CD4-positive, alpha-beta memory T cell (primary cell): ENCODE data around the gene CEP41. TPM values are rescaled to one million over a fixed set of nuclear protein-coding genes. Genes with fewer than 3 reads are reported as not detected.

Experiments
- CTCF ChIA-PET: fragments of 350-600 bp; sonication (Branson Sonifier 250); formaldehyde crosslinking; loops from one replicate; lab custom pipeline; 2021; ENCODE audit warnings: inconsistent platforms; ENCODE audit not compliant: partially characterized antibody; lab: Charles Lee
- POLR2A ChIA-PET: fragments of 350-600 bp; sonication (Branson Sonifier 250); formaldehyde crosslinking; loops from one replicate; lab custom pipeline; 2021; ENCODE audit not compliant: partially characterized antibody; lab: Charles Lee
- DNase-seq, 5 donors: peaks; one replicate each; pipeline versions ENCODE4 v3.0.0 to v3.0.0-alpha.2; 2020 to 2022; ENCODE audit warnings: mixed read lengths in 1 of 5
- H3K27ac ChIP-seq: one replicate; pipeline ENCODE4 v1.7.0; 2013; ENCODE audit warnings: low read depth, low read length
- H3K27me3 ChIP-seq: 2 replicates; pipeline ENCODE4 v1.7.0; 2013; ENCODE audit warnings: mild to moderate bottlenecking, low read length, moderate library complexity; ENCODE audit not compliant: insufficient read depth
- H3K36me3 ChIP-seq: 2 replicates; pipeline ENCODE4 v1.7.0; 2013; ENCODE audit warnings: mild to moderate bottlenecking, low read length, moderate library complexity; ENCODE audit not compliant: insufficient read depth
- H3K4me1 ChIP-seq: 2 replicates; pipeline ENCODE4 v1.7.0; 2013; ENCODE audit warnings: mild to moderate bottlenecking, low read length, moderate library complexity; ENCODE audit not compliant: insufficient read depth
- H3K4me3 ChIP-seq, 2 donors: one replicate each; pipeline ENCODE4 v1.7.0; 2013; ENCODE audit warnings: low read length in 2 of 2, mild to moderate bottlenecking in 1 of 2
- H3K9me3 ChIP-seq, 2 donors: one replicate each; pipeline ENCODE4 v1.7.0; 2013; ENCODE audit warnings: low read length in 2 of 2, control low read depth in 1 of 2; ENCODE audit not compliant: control insufficient read depth in 1 of 2
- H3K27ac Mint-ChIP-seq, 7 donors: one replicate each; pipeline ENCODE4 v1.8.0; 2020 to 2021; ENCODE audit warnings: mixed read lengths in 7 of 7, mild to moderate bottlenecking in 6 of 7, inconsistent platforms in 3 of 7, moderate library complexity in 3 of 7
- H3K27me3 Mint-ChIP-seq, 2 donors: one replicate each; pipeline ENCODE4 v1.8.0; 2020 to 2021; ENCODE audit warnings: mixed read lengths in 2 of 2
- H3K36me3 Mint-ChIP-seq, 2 donors: one replicate each; pipeline ENCODE4 v1.8.0; 2020 to 2021; ENCODE audit warnings: mixed read lengths in 2 of 2, inconsistent platforms in 1 of 2, mild to moderate bottlenecking in 1 of 2
- H3K4me1 Mint-ChIP-seq, 4 donors: one replicate each; pipeline ENCODE4 v1.8.0; 2020 to 2021; ENCODE audit warnings: mixed read lengths in 4 of 4, mild to moderate bottlenecking in 1 of 4
- H3K4me3 Mint-ChIP-seq, 8 donors: one replicate each; pipeline ENCODE4 v1.8.0; 2020 to 2021; ENCODE audit warnings: mixed read lengths in 8 of 8, mild to moderate bottlenecking in 7 of 8, moderate library complexity in 6 of 8, inconsistent platforms in 3 of 8
- H3K9me3 Mint-ChIP-seq, 8 donors: one replicate each; pipeline ENCODE4 v1.8.0; 2020 to 2021; ENCODE audit warnings: mixed read lengths in 8 of 8, mild to moderate bottlenecking in 5 of 8, inconsistent platforms in 3 of 8, moderate library complexity in 1 of 8
- intact Hi-C: fragments of 100-400 bp; cut with micrococcal nuclease; formaldehyde crosslinking; loops from one replicate; pipeline ENCODE4 v1.15.1; 2023
- polyA plus RNA-seq, 2 donors: library from polyadenylated mRNA; unstranded; fragments of 300-500 nt; fragmentation: Illumina TruSeq; gene quantifications; one replicate each; pipeline ENCODE4 v1.2.3, GENCODE V29; 2021
- total RNA-seq, 2 experiments: library from RNA; stranded (reverse); gene quantifications; one replicate each; pipeline ENCODE4 v1.2.3, GENCODE V29; 2021

The CEP41 gene
- total and polyA plus RNA-seq, 4 experiments from 2014 or later, result 6.0 to 20.9 (median 11.8) TPM

DNA sequence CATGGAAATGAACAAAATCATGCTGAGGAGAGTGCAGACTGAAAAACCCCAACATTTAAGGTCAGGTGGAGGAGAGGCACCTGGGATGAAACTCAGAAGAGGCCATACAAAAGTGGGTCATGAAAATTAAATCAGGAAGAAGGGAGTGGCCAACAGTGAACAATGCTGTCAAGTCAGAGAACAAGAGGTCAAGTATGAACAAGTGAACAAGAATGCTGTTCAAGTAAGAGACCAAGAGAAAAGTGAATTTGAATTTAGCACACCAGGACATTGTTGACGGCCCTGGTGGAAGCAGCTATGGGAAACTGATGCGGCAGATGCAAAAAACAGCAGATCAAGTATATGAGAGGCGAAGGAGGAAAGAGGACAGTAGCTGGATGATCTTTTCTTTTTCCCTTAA, 7.9 kb downstream of the CEP41 start:
- no peak overlapping the region for H3K27ac ChIP-seq
- no peaks in the 10 kb centered on the region for H3K36me3 ChIP-seq
- Mint-ChIP-seq H3K27me3 (no peaks in the 10 kb centered on the region), H3K4me3 (no peak overlapping the region), H3K4me1 (peaks cover 0 to 4% (median 4%) of the 10 kb centered on the region in 4 donors), H3K9me3 (no peaks in the 10 kb centered on the region), H3K36me3 (peaks cover 1 to 3% of the 10 kb centered on the region in 2 donors), H3K27ac (no peak overlapping the region)
- ChIA-PET CTCF (no interaction called here), POLR2A (no interaction called here)
- intact Hi-C loops, result no loop called here
- peaks cover 13% of the 10 kb centered on the region for H3K4me1 ChIP-seq
- H3K4me3 ChIP-seq, result no peak overlapping the region
- no peaks in the 10 kb centered on the region for H3K9me3 ChIP-seq
- no peak for DNase-seq
- no peaks in the 10 kb centered on the region for H3K27me3 ChIP-seq

GRCh38 chr7:130430841-130431666, 9.8 kb downstream of the CEP41 start:
- peaks cover 0 to 8% (median 5%) of the 10 kb centered on the region in 4 donors for H3K4me1 Mint-ChIP-seq
- Histone ChIP-seq H3K36me3 (no peaks in the 10 kb centered on the region), H3K9me3 (no peaks in the 10 kb centered on the region), H3K27me3 (no peaks in the 10 kb centered on the region), H3K27ac (no peak overlapping the region), H3K4me3 (no peak overlapping the region), H3K4me1 (peaks cover 13% of the 10 kb centered on the region)
- no peaks in the 10 kb centered on the region for H3K27me3 Mint-ChIP-seq
- H3K36me3 Mint-ChIP-seq, result peaks cover 1 to 3% of the 10 kb centered on the region in 2 donors
- intact Hi-C loops, result no loop called here
- H3K9me3 Mint-ChIP-seq, result no peaks in the 10 kb centered on the region
- CTCF ChIA-PET, result no interaction called here
- DNase-seq, result no peak
- H3K4me3 Mint-ChIP-seq, result no peak overlapping the region
- POLR2A ChIA-PET, result no interaction called here
- H3K27ac Mint-ChIP-seq, result no peak overlapping the region

DNA sequence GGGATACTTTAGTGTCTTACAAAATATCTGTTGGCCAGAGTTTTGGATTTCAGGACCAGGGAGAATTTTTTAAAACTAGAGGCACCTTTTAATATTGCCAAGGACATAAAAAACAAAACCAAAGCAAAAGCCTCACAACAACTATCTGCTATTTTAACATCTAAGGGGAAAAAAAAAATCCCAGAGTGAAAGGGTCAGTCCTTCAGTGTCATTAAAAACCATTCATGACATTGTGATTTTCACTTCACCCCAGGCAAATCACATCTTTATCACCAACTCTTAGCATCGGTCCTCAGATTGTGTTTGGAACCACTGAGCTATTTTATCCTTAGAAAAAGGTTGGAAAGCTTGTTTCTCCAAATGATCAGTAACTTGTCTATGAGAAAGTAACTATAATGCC, 10.7 kb downstream of the CEP41 start:
- H3K27me3 Mint-ChIP-seq, result no peaks in the 10 kb centered on the region
- intact Hi-C loops, result no loop called here

DNA sequence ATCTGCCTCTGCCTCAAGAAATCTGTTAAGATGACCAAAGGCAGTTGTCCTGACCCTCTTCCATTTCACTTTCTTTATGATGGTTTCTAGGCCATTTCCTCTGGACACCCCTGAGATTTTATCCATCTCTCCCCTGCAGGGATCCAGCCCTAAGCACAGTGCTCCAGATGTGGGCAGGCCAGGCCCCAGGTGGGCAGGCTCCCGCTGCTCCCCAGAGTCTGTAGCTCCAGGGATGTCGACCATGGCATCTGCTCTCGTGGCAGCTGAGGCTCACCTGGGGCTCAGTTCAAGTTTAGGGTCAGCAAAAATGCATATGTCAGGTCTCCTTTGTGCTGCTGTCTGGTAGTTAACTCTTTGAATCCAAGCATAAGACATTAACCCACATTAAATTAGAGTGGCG, 11.8 kb downstream of the CEP41 start:
- Histone ChIP-seq H3K4me1 (peaks cover 12% of the 10 kb centered on the region), H3K9me3 (no peaks in the 10 kb centered on the region), H3K27ac (no peak overlapping the region), H3K36me3 (no peaks in the 10 kb centered on the region), H3K27me3 (no peaks in the 10 kb centered on the region), H3K4me3 (no peak overlapping the region)
- ChIA-PET POLR2A (no interaction called here), CTCF (no interaction called here)
- intact Hi-C loops, result no loop called here
- peaks cover 0 to 10% (median 5%) of the 10 kb centered on the region in 4 donors for H3K4me1 Mint-ChIP-seq
- DNase-seq, result no peak
- H3K36me3 Mint-ChIP-seq, result peaks cover 1 to 3% of the 10 kb centered on the region in 2 donors
- no peak overlapping the region for H3K27ac Mint-ChIP-seq
- no peaks in the 10 kb centered on the region for H3K27me3 Mint-ChIP-seq
- no peaks in the 10 kb centered on the region for H3K9me3 Mint-ChIP-seq
- no peak overlapping the region for H3K4me3 Mint-ChIP-seq

More for the DNA sequence above, 10.7 kb downstream of the CEP41 start:
- ChIA-PET CTCF (no interaction called here), POLR2A (no interaction called here)
- peaks cover 13% of the 10 kb centered on the region for H3K4me1 ChIP-seq
- Mint-ChIP-seq H3K9me3 (no peaks in the 10 kb centered on the region), H3K4me3 (no peak overlapping the region), H3K4me1 (peaks cover 0 to 10% (median 6%) of the 10 kb centered on the region in 4 donors), H3K27ac (no peak overlapping the region), H3K36me3 (peaks cover 1 to 3% of the 10 kb centered on the region in 2 donors)
- H3K9me3 ChIP-seq, result no peaks in the 10 kb centered on the region
- no peak for DNase-seq
- H3K27ac ChIP-seq, result no peak overlapping the region
- H3K27me3 ChIP-seq, result no peaks in the 10 kb centered on the region
- H3K4me3 ChIP-seq, result no peak overlapping the region
- H3K36me3 ChIP-seq, result no peaks in the 10 kb centered on the region

DNA sequence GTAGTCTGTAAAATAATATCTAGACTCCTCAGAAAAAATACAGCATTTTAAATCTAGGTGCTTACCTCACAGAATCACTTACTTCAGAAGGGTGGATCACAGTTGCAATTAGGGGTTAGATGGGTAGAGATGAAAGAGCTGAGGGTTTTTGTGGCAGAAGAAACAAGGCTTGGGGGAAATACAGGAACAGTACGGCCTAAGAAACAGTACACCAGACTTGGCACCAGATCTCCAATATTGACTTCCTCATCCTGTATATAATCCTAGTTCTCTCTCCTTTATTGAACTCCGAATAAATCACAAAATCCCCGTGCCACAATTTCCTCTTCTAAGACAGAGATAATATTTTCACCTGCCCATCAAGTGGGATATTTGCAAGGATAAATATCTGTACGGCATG, 14.3 kb downstream of the CEP41 start:
- Mint-ChIP-seq H3K9me3 (no peaks in the 10 kb centered on the region), H3K27ac (peak overlapping the region in 1 of 7 donors; percentile 53), H3K4me3 (peak overlapping the region in 1 of 8 donors; percentile 13), H3K4me1 (peaks cover 0 to 10% (median 5%) of the 10 kb centered on the region in 4 donors), H3K36me3 (peaks cover 1 to 5% of the 10 kb centered on the region in 2 donors), H3K27me3 (no peaks in the 10 kb centered on the region)
- ChIA-PET CTCF (interaction anchor here (1.6 kb wide), 1 partner anchor 10 kb away, joined by 4 read pairs; no protein-coding TSS in a partner anchor), POLR2A (no interaction called here)
- no peak for DNase-seq
- intact Hi-C loops, result no loop called here
- no peak overlapping the region for H3K27ac ChIP-seq
- H3K4me1 ChIP-seq, result no peaks in the 10 kb centered on the region
- H3K27me3 ChIP-seq, result no peaks in the 10 kb centered on the region
- no peak overlapping the region for H3K4me3 ChIP-seq
- no peaks in the 10 kb centered on the region for H3K9me3 ChIP-seq
- H3K36me3 ChIP-seq, result no peaks in the 10 kb centered on the region

GRCh38 chr7:130425796-130426195, 15.0 kb downstream of the CEP41 start:
- Histone ChIP-seq H3K27ac (no peak overlapping the region), H3K27me3 (no peaks in the 10 kb centered on the region), H3K4me3 (no peak overlapping the region), H3K4me1 (no peaks in the 10 kb centered on the region), H3K36me3 (no peaks in the 10 kb centered on the region), H3K9me3 (no peaks in the 10 kb centered on the region)
- peaks cover 1 to 10% of the 10 kb centered on the region in 2 donors for H3K36me3 Mint-ChIP-seq
- intact Hi-C loops, result no loop called here
- no peaks in the 10 kb centered on the region for H3K9me3 Mint-ChIP-seq
- H3K27ac Mint-ChIP-seq, result no peak overlapping the region
- H3K4me1 Mint-ChIP-seq, result peaks cover 0 to 10% (median 6%) of the 10 kb centered on the region in 4 donors
- DNase-seq, result no peak
- no peaks in the 10 kb centered on the region for H3K27me3 Mint-ChIP-seq
- ChIA-PET CTCF (no interaction called here), POLR2A (no interaction called here)
- no peak overlapping the region for H3K4me3 Mint-ChIP-seq

DNA sequence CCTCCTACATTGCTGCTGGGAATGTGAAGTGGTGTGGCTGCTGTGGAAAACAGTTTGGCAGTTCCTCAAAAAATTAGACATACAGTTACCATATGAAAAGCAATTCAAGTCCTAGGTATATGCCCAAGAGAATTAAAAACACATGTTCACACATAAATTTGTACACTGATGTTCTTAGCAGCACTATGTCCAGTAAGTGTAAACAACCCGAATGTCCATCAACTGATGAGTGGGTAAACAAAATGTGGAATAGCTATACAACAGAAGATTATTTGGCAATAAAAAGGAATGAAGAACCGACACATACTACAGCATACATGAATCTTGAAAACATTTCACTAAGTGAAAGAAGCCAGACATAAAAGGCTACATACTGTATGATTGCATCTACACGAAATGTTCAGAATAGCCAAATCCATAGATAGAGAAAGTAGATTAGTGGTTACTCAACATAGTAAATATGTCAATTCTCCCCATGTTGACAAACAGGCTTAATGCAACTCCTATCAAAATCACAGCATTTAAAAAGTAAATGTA, 17.2 kb downstream of the CEP41 start:
- Histone ChIP-seq H3K4me3 (no peak overlapping the region), H3K36me3 (no peaks in the 10 kb centered on the region), H3K27ac (no peak overlapping the region), H3K9me3 (no peaks in the 10 kb centered on the region), H3K27me3 (no peaks in the 10 kb centered on the region), H3K4me1 (peaks cover 6% of the 10 kb centered on the region)
- ChIA-PET CTCF (interaction anchor here (1.1 kb wide), 2 partner anchors 11 kb away, joined by 3 read pairs; no protein-coding TSS in a partner anchor), POLR2A (no interaction called here)
- H3K27me3 Mint-ChIP-seq, result no peaks in the 10 kb centered on the region
- intact Hi-C loops, result no loop called here
- H3K27ac Mint-ChIP-seq, result no peak overlapping the region
- peaks cover 0 to 7% of the 10 kb centered on the region in 2 donors for H3K36me3 Mint-ChIP-seq
- no peak overlapping the region for H3K4me3 Mint-ChIP-seq
- no peaks in the 10 kb centered on the region for H3K9me3 Mint-ChIP-seq
- no peak for DNase-seq
- H3K4me1 Mint-ChIP-seq, result peaks cover 6 to 15% (median 10%) of the 10 kb centered on the region in 4 donors
